Measurements from ENCODE around the gene AKT2. TPM values are rescaled to one million over a fixed set of nuclear protein-coding genes. Genes with fewer than 3 reads are reported as not detected.

AKT2 gene
- polyA plus RNA-seq, 2 of the 4 experiments (the other 2 are of a cell fraction) = 136 to 159 TPM

DNA sequence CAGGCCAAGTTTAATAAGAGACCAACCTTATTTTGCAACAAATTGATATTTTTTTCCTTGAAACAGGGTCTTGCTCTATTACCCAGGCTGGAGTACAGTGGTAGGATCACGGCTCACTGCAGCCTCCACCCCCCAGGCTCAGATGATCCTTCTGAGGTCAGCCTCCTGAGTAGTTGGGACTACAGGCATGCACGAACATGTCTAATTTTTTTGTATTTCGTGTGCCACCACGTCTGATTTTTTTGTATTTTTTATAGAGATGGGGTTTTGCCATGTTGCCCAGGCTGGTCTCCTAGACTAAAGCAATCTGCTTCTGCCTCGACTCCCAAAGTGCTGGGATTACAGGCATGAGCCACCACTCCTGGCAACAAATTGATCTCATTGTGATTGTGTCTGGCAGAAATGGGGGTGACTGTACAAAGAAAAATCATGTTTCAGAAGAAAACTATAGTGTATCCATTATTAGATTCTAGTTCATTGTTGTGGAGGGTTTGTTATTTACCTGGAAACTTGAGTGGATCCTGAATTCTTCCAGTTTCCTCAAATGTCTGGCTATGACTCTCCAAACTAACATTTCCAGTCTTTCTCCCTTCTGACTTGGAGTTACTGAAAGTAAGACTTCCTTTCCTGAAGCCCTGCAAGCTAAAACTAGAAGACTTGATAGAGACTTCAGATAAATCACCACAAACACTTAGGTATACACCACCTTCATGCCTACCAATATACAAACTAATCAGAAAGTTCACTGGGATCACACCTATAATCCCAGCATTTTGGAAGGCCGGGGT lies 17.3 kb upstream of the AKT2 start:
- DNase-seq (ENCODE audit: low read depth in 1 of 2, low spot score in 1 of 2) (no peak), FAIRE-seq (peak; percentile 78), ATAC-seq (no peak)
- POLR2A ChIA-PET = no interaction called here
- H3K27ac ChIP-seq = 0 out of 6 replicates have a peak overlapping the region, but pooled peaks of 1 of the 2 experiments have one; percentile 3
- H3K4me3 ChIP-seq = no peak overlapping the region
- H3K4me2 ChIP-seq = no peak overlapping the region
- WGBS (ENCODE audit: missing lambda C conversion rate) = 72% methylated on average over 6 of the region's 6 CpGs
- TF ChIP-seq, protein P1, sequence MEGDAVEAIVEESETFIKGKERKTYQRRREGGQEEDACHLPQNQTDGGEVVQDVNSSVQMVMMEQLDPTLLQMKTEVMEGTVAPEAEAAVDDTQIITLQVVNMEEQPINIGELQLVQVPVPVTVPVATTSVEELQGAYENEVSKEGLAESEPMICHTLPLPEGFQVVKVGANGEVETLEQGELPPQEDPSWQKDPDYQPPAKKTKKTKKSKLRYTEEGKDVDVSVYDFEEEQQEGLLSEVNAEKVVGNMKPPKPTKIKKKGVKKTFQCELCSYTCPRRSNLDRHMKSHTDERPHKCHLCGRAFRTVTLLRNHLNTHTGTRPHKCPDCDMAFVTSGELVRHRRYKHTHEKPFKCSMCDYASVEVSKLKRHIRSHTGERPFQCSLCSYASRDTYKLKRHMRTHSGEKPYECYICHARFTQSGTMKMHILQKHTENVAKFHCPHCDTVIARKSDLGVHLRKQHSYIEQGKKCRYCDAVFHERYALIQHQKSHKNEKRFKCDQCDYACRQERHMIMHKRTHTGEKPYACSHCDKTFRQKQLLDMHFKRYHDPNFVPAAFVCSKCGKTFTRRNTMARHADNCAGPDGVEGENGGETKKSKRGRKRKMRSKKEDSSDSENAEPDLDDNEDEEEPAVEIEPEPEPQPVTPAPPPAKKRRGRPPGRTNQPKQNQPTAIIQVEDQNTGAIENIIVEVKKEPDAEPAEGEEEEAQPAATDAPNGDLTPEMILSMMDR (IDR thresholded peaks at IDR 0.05) = no peak
- TF ChIP-seq, protein P2, sequence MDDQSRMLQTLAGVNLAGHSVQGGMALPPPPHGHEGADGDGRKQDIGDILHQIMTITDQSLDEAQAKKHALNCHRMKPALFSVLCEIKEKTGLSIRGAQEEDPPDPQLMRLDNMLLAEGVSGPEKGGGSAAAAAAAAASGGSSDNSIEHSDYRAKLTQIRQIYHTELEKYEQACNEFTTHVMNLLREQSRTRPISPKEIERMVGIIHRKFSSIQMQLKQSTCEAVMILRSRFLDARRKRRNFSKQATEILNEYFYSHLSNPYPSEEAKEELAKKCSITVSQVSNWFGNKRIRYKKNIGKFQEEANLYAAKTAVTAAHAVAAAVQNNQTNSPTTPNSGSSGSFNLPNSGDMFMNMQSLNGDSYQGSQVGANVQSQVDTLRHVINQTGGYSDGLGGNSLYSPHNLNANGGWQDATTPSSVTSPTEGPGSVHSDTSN (IDR thresholded peaks at IDR 0.05) = no peak
- no peak for TF ChIP-seq TP53 (CRISPR knock-in tag; IDR thresholded peaks at IDR 0.05)
- TF ChIP-seq RARB (CRISPR knock-in tag; IDR thresholded peaks at IDR 0.05) = no peak
- TF ChIP-seq, protein P3, sequence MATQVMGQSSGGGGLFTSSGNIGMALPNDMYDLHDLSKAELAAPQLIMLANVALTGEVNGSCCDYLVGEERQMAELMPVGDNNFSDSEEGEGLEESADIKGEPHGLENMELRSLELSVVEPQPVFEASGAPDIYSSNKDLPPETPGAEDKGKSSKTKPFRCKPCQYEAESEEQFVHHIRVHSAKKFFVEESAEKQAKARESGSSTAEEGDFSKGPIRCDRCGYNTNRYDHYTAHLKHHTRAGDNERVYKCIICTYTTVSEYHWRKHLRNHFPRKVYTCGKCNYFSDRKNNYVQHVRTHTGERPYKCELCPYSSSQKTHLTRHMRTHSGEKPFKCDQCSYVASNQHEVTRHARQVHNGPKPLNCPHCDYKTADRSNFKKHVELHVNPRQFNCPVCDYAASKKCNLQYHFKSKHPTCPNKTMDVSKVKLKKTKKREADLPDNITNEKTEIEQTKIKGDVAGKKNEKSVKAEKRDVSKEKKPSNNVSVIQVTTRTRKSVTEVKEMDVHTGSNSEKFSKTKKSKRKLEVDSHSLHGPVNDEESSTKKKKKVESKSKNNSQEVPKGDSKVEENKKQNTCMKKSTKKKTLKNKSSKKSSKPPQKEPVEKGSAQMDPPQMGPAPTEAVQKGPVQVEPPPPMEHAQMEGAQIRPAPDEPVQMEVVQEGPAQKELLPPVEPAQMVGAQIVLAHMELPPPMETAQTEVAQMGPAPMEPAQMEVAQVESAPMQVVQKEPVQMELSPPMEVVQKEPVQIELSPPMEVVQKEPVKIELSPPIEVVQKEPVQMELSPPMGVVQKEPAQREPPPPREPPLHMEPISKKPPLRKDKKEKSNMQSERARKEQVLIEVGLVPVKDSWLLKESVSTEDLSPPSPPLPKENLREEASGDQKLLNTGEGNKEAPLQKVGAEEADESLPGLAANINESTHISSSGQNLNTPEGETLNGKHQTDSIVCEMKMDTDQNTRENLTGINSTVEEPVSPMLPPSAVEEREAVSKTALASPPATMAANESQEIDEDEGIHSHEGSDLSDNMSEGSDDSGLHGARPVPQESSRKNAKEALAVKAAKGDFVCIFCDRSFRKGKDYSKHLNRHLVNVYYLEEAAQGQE (IDR thresholded peaks at IDR 0.05) = no peak
- TF ChIP-seq, protein P4, sequence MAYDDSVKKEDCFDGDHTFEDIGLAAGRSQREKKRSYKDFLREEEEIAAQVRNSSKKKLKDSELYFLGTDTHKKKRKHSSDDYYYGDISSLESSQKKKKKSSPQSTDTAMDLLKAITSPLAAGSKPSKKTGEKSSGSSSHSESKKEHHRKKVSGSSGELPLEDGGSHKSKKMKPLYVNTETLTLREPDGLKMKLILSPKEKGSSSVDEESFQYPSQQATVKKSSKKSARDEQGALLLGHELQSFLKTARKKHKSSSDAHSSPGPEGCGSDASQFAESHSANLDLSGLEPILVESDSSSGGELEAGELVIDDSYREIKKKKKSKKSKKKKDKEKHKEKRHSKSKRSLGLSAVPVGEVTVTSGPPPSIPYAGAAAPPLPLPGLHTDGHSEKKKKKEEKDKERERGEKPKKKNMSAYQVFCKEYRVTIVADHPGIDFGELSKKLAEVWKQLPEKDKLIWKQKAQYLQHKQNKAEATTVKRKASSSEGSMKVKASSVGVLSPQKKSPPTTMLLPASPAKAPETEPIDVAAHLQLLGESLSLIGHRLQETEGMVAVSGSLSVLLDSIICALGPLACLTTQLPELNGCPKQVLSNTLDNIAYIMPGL (CRISPR knock-in tag; IDR thresholded peaks at IDR 0.05; ENCODE audit: borderline replicate concordance) = no peak
- no peak for TF ChIP-seq CEBPB (IDR thresholded peaks at IDR 0.05)
- TF ChIP-seq ZSCAN20 (CRISPR knock-in tag; IDR thresholded peaks at IDR 0.05) = no peak
- no peak for TF ChIP-seq GATA3 (IDR thresholded peaks at IDR 0.05; ENCODE audit: borderline replicate concordance)
- no peak for TF ChIP-seq MAZ (IDR thresholded peaks at IDR 0.05; ENCODE audit: borderline replicate concordance, low read depth, low read length)
- no peak for TF ChIP-seq CBX2 (IDR thresholded peaks at IDR 0.05; ENCODE audit: borderline replicate concordance, low read depth)
- TF ChIP-seq ZNF302 (CRISPR knock-in tag; IDR thresholded peaks at IDR 0.05) = no peak
- TF ChIP-seq HOXB5 (CRISPR knock-in tag; IDR thresholded peaks at IDR 0.05) = no peak
- no peak for TF ChIP-seq ZFP36 (IDR thresholded peaks at IDR 0.05; ENCODE audit: borderline replicate concordance, partially characterized antibody)
- no peak for TF ChIP-seq TFCP2L1 (CRISPR knock-in tag; IDR thresholded peaks at IDR 0.05)
- no peak for TF ChIP-seq POLR2AphosphoS2 (conservative IDR thresholded peaks at IDR 0.05; ENCODE audit: low read length)
- TF ChIP-seq FOSL2 (IDR thresholded peaks at IDR 0.05) = no peak
- TF ChIP-seq FOSL2 (CRISPR knock-in tag; IDR thresholded peaks at IDR 0.05) = no peak
- no peak for TF ChIP-seq ZC3H11A (IDR thresholded peaks at IDR 0.05)
- no peak for TF ChIP-seq BHLHE40 (IDR thresholded peaks at IDR 0.05; ENCODE audit: low read depth, low read length)
- no peak for TF ChIP-seq EHMT2 (IDR thresholded peaks at IDR 0.05; ENCODE audit: low read depth)
- H3K9me3 ChIP-seq = no peaks in the 10 kb centered on the region
- no peaks in the 10 kb centered on the region for H3K4me1 ChIP-seq
- CTCF ChIA-PET = interaction anchor here (1.1 to 8.7 kb wide), 7 partner anchors 16 to 332 kb away, joined by 3 to 142 read pairs (median 12); no protein-coding TSS in a partner anchor
